HG03469 (cell line): ENCODE results near the gene ZNF605.
"Not testable (repeated sequence)": the region's sequence is repeated elsewhere in the genome, so short reads cannot be mapped to it uniquely, and the experiment has no call there.

Source experiments
- ATAC-seq: cut with Tn5 transposase; IDR thresholded peaks from one replicate; pipeline ENCODE4 v1.9.1; 2021; ENCODE audit warnings: mild to moderate bottlenecking, moderate library complexity, moderate number of reproducible peaks; ENCODE audit not compliant: unreplicated experiment

The ZNF605 gene

DNA sequence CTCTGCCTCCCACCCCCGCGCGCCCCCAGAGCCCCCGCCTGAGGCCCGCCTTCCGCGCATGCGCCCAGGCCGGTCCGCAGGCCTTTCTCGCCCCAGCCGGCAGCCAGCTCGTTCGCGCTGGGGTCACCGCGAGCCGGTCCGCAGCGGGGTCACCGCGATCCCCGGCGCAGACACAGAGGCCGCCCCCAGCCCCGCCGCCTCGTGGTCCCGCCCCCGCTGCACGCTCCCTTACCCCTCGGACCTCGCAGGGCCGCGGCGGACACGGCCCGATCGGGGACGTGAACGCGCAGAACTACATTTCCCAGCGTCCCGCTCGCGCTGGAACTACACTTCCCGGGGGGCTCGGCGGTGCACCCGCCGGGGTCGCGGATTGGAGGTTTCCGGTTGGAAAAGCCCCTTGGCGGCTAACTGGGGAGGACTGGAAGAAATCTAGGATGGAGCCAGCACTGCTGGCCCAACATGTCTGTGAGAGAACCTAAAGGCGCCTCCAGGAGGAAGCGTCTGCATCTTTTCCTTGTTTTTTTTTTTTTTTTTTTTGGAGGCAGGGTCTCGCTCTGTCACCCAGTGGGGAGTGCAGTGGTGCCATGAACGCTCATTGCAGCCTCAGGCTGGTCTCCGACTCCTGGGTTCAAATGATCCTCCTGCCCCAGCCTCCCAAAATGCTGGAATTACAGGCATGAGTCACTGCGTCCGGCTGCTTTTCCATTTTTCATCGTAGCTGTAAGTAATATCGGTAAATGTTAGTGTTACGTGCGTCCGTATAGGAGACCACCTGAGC lies at the start of gene ZNF605:
ZNF605 (minus strand) TSS at position 296 of the 778 bp plus-strand sequence. CDS start 10,671 bp downstream, outside the sequence.
- ATAC-seq, result peak; percentile 80

DNA sequence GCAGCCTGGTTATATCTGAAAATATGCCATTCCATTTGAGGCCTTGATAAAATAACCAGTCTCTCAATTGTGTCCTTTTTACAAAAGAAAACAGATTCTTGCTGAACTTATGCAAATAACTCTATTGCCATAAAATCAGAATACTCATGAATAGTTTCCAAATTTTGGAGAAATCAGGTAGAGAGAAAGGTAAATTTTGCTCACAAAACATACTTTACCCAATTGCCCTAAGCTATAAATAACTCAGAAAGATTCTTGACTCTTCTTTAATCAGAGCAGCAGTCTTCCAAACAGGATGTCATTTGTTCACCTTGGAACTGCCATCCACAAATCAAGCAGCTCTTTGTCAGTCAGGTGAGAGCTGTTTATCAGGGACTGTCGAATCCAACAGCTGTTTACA lies 42.6 kb upstream of the ZNF605 start:
- no peak for ATAC-seq

DNA sequence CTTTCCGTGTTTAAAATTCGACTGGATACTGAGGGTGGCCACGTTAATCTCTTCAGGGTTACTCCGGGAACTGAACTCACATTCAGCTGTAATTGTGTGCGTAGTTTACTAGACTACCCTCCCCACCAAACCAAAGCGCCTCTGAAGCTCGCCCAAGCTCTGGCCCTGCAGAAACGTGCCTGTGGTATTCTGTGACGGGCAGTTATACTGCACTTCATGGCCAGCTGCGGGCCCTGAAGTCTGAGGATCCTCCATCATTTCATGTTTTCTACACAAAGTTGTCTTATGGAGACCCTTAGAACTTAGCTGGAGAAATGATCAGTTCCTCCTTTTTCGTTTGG lies 30.7 kb upstream of the ZNF605 start:
- ATAC-seq, result no peak

DNA sequence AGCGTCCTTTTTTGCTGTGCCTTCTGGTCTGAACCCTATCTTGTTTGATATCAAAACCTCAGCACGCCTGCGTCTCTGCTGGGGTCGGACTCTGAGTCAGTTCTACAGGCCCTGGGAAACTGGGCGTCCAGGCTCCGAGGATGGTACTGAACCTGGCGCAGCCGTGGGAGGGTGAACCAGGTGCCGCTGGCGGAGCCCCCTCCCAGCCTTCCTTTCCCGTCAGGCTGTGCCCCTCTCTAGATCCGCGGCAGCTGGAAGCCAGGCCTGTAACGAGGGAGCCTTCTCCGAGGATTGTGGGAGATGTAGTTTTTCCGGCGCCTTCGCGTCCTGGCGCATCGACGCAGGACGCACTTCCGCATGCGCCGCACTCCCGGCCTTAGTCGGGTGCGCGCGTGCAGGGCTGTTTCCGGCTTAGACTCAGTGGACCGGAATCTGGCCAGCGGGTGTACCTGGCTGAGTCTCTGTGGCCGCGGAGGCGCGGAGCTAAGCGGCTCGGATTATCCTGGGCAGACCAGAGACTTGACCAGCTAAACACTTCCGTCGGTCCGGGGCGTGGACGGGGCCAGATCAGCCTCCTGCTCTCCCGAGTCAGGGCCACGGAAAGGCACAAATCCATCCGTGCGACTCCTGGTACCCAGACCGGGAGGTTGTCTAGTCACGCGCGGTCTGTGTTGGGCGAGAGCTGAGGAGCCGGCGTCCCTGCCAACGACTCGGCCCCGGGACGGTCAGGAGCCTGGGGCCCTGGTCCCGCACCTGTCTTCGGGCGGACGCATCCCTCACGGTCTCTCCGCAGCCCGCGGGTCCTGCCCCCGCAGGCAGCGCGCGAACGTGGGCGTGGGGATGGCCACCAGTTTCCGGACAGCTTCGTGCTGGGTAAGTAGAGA lies 30.1 kb upstream of the ZNF605 start, which contains the start of gene ZNF26:
ZNF26 (plus strand) TSS at position 367 of the 884 bp plus-strand sequence; CDS start at position 841, 474 bp downstream.
- peak; percentile 98 for ATAC-seq

DNA sequence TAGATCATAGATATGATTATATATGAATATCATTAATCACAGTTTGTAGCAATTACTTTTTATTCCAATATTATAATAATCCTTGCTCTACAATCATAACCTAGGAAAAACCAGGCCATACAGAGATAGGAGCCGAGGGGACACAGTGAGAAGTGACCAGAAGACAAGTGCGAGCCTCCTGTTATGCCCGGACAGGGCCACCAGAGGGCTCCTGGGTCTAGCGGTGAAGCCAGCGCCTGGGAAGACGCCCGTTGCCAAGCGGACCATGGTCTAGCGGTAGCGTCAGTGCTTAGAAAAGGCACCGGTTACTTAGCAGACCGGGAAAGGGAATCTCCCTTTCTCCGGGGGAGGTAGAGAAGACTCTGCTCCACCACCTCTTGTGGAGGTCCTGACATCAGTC lies 20.8 kb upstream of the ZNF605 start:
- ATAC-seq, result not testable (repeated sequence)

DNA sequence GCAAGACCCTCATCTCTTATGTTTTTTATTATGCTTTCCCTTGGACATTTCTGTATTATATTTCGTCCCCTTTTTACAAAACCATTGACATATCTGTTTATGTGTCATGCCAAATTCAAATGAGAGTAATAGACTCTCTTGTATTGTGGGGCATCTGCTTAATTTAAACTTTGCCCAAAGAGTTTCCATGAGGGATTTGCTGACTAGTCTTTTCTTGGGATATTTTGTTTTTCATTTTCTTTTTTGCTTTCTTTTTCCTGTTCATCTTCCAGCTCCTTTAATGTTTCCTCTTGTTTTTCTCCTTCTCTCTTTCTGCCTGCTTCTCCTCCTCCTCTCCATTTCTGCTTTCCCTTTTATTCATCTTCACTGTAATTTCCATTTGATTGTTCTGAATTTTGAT lies 16.3 kb upstream of the ZNF605 start:
- ATAC-seq, result no peak

DNA sequence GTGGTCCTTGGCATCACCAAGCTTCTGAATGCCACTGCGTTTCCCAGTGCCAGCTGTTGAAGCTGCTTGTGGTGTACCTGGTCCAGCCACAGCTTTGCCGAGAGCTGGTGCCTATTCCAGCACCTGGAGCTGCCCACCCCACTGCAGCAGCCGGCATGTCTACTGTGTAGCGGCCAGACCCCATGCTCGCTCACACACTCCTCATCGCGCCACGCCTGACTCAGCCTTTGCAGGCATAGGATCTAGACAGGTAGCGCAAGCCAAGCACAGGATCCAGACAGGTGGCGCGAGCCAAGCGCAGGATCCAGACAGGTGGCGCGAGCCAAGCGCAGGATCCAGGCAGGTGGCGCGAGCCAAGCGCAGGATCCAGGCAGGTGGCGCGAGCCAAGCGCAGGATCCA lies 11.6 kb upstream of the ZNF605 start:
- no peak for ATAC-seq

DNA sequence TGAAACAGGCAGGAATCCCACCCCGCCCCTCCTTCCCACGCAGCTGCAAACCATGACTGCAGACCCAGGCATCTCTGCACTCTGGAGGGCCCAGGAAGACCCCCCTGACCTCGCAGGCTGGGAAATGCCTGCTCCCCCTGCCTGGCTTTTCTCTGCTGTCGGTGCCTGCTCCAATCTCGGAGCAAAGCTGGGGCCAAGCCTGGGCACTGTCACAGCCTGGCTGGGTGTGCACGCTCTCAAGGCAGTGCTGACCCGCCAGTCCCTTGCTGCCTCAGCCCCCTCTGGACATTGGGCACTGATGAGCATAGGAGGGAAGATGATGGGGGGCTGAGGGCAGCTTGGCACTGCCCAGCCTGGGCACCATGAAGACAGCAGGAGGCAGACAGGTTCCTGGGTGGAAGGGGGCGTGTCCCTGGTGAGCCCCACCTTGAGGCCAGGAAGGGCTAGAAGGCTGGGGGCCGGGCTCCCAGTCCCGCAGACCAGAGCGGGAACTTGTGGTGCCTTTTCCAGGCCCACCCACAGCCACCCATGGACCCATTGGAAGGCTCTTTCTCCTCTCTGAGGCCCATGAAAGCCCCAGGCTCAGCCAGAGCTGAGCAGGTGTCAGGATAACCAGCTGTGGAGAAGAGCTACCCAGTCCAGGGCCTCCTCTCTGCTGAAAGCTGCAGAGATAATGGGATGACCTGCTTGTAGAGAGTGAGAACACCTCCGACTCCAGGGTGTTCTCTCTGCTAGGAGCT lies 10.7 kb upstream of the ZNF605 start:
- no peak for ATAC-seq

DNA sequence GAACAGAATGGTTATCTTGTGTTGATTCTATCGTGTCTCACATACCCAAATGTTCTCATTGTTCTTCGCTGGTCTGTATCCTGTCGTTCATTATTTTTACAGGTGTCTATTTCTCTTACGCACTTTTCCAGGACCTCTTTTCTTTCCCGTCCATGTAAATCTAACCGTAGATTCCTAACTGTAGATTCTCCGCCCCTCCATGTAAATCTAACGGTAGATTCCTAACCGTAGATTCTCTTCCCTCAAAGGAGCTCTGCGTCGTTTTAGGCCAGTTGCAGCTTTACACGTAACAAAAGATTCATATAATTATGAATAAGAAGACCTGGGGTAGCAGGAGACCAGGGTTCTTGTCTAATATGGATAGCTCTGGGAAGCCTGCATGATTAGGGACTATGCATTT lies 9.7 kb upstream of the ZNF605 start:
- ATAC-seq, result no peak

DNA sequence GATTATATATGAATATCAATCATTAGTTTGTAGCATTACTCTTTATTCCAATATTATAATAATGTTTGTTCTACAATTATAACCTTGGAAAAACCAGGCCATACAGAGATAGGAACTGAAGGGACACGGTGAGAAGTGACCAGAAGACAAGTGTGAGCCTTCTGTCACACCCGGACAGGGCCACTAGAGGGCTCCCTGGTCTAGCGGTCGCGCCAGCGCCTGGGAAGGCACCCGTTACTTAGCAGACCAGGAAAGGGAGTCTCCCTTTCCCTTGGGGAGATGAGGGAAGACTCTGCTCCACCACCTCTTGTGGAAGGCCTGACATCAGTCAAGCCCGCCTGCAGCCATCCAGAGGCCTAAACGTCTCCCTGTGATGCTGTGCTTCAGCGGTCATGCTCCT lies 7.8 kb upstream of the ZNF605 start:
- ATAC-seq, result not testable (repeated sequence)

DNA sequence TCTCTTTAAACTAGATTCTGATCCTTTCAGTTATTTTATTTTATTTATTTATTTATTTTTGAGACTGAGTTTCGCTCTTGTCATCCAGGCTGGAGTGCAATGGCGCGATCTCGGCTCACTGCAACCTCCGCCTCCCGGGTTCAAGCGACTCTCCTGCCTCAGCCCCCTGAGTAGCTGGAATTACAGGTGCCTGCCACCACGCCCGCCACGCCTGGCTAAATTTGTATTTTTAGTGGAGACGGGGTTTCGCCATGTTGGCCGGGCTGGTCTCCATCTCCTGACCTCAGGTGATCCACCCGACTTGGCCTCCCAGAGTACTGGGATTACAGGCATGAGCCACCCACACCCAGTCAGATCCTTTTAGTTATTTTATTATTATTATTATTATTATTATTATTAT lies 5.7 kb upstream of the ZNF605 start:
- not testable (repeated sequence) for ATAC-seq

DNA sequence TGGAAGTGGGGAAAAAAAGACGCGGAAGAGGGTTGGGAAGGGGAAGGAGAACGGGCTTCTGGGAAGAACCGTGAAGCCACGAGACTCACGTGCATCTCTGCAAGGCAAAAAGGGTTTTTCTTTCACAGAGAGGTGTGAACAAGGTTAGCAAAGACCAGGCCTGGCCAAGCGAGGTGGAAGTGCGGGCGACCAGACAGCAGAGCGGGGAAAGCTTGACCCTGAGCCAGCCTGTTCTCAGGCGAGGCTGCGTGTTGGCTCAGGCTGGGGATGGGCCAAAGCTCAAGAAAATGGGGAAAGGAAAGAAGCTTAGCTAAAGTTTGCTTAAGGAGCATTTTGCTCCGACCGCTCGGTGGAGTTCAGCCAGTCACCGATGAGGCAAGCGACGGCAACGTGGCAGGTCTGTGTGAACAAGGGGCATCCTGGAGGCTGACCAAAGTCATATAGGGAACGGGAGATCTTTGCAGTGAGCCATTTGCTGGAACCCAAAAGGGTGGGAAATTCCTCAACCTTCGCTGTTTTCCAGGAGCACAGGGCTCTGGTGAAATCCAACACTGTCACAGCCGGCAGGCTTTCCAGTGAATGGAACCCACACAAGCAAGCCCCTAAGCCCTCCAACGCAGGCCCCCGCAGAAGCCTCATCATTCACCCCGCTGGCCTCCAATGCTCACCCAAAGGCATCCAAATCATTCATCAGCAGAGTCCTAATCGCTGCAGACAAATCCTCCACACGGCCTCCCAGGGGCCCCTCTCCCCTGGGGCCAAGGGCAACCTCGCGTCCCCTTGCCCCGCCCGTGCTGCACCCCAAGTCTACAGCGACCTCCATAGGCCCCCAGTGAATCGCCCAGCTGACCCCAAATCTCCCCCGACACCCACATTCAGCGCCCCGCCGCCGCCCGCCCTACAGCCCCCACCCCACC lies 754 bp downstream of the ZNF605 start:
- ATAC-seq, result peak; percentile 21

DNA sequence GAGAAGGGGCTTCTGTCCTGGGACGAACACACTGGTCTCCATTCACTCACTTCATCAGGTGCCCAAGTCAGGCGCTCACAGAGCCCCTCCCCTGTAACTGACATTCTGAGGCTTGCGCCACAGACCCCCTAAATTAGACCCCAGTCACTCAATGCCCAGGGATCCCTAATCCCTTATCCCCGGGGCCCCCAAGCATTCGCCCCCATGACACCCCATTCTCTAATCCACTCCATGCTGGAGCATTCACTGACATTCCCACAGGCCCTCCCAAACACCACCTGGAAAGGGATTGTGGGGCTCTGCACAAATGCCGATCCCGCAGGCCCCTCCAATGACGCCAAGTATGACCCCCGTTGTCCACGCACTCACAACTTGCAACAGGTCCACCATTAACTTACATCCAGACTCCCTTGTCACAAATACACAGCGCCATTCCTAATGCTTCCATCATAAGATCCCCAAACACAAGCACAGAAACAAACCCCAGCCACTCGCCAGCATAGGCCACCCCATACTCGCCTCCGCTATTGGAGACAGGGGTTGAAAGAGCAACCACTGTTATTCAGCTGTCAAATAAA lies 1.5 kb downstream of the ZNF605 start:
- ATAC-seq, result no peak

DNA sequence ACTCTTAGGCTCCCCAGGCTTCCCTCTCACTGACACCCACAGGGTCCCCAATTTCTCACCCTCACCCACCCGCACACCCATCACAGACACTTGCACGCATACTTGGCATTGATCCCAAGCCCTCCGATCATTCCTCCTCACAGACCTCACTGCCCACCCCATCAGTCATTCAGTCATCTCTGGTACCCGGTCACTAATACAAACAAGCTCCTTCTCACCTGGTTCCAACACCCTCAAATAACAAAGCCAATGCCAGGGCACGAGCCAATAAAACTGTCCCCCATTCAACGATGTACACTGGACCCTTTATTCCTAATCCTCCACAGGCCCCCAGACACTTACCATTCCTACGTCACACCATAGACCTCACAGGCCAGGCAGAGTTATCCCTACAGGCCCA lies 2.3 kb downstream of the ZNF605 start:
- no peak for ATAC-seq

DNA sequence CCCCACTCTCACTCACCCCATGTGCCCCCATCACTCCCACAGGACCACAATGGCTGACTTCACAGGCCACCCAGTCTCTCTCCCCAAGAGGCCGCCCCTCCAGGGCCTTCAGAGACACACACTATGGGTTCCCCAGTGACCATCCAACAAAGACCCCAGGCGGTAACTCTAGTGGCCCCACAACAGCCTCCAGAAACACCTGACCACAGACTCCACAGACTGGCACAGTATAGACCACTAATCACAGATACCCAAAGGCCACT lies 3.0 kb downstream of the ZNF605 start:
- ATAC-seq, result no peak

DNA sequence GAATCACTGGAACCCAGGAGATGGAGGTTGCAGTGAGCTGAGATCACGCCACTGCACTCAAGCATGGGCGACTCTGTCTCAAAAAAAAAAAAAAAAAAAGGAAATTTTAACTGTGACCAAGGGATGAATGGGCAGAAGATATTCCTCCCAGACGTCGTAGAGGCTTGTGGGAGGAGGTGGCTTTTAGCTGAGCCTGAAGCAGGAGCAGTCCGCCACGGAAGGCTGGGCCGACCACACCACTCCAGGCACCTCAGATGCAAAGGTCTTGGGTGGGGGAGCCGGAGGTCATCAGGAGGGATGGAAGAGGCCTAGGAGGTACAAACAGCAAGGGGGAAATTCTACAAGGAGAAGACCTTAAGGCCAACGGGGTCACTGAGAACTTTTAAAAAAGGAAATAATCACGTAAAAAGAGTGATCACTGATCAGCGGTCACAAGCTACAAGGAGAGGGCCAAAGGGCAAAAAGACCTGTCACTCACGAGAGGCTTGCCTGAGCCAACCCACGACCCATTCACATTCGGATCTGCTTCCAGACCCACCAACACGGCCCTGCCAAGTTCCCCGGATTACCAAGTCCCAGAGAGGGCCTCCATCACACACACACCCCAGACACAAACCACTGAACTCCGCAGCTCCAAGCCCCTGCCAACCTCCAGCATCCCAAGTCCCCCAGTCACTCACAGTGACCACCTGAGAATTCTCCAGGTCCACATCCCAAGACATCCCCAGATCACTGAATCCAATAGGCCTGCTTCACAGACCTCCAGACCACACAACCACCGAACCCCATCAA lies 3.5 kb downstream of the ZNF605 start:
- ATAC-seq, result no peak

DNA sequence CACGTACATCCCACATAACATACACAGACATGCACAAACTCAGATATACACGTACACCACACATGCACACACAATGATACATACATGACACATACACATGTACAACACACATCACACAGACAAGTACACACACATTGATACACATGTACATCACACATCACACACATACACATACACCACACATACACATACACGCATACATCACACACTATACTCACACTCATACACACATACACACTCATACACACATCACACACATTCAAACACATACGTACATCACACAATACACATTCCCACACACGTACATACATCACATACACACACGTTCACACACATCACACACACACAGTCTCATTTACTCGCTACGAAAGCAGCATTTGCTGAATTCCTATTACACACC lies 4.5 kb downstream of the ZNF605 start:
- no peak for ATAC-seq

DNA sequence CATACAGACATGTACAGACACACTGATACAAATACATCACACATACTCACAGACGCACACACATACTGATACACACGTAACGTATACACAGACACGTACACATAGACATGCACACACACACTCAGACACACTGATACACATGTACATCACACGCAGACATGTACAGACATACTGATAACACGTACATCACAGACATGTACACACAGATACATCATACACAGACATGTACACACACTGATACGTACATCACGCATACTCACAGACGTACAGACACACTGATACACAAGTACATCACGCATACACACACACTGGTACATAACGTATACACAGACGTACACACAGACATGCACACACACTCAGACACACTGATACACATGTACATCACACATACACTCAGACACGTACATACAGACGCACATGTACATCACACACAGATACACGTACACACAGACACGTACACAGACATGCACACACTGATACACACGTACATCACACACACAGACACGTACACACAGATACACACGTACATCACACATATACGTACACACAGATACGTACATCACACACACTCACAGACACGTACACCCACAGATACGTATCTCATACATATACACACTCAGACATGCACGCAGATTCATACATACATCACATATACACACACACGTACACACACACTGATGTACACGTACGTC lies 5.1 kb downstream of the ZNF605 start:
- ATAC-seq, result no peak
